GM18502 (cell line): ENCODE results near the gene UBE2L3.

ENCODE experiments used
- ATAC-seq: cut with Tn5 transposase; IDR thresholded peaks from one replicate; pipeline ENCODE4 v1.9.1; 2021; ENCODE audit warnings: mild to moderate bottlenecking; ENCODE audit not compliant: unreplicated experiment, poor library complexity

The UBE2L3 gene

DNA sequence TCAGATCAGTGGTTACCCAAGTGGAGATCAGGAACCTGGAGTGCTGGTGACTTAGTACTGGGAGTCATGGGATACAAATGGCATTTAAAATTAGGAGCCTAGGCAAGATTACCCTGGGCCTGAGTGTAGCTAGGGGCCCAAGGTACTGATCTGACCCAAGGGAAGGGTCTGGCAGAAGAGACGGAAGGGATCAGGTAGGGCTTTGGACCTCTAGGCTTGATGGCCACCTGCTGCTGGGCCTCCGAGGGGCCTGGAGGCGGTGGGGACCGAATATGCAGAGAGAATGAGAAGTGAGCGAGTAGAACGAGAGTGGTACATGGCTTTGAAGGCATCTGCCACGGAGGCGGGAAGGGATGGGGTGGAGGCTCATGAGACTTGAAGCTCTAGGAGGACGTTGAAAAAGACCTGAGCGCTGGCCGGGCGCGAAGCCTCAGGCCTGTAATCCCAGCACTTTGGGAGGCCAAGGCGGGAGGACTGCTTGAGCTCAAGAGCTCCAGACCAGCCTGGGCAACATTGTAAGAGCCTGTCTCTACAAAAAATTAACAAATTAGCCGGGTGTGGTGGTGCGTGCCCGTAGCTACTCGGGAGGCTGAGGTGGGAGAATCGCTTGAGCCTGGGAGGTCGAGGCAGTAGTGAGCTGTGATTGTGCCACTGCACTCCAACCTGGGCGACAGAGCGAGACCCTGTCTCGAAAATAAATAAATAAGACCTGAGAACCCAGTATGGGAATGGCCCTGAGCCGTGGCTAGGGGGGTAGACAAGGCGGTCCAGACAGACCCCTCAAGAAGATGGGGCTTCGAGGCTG lies 97.7 kb downstream of the UBE2L3 start:
- no peak for ATAC-seq

DNA sequence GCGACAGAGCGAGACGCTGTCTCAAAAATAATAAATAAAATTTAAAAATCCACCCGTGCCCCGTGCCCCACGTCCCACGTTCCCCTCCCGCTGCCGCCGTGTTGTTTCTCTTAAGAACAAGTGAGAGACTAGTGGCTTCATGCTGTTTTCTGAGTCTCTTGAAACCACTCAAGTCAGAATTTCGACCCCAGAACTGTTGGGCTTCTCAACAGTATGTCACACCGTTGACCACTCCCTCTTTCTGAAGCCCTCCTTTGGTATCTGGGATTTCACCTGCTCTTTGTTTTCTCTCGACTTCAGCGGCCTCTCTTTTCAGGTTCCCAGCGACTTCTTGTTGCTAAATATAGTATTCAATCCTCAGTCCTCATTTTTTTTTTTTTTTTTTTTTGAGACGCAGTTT lies 99.3 kb downstream of the UBE2L3 start:
- ATAC-seq: no peak

DNA sequence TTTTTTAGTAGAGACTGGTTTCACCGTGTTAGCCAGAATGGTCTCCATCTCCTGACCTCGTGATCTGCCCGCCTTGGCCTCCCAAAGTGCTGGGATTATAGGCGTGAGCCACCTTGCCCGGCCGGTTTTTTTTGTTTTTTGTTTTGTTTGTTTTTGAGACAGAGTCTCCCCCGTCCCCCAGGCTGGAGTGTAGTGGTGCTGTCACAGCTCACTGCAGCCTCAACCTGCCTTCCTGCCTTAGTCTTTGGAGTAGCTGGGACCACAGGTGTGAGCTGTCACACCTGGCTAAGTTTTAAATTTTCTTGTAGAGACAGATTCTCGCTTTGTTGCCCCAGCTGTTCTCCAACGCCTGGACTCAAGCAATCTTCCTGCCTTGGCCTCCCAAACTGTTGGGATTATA lies 101.5 kb downstream of the UBE2L3 start:
- ATAC-seq: no peak

- ATAC-seq: no peak
These were observed 104.7 kb downstream of the UBE2L3 start for GRCh38 chr22:21672107-21672629.
